GM23338 (cell line): ENCODE results near the gene NR5A2.

ENCODE experiments used
- CREB1 ChIP-seq: fragments of 250-450 bp; sonication (Bioruptor Pico); IDR thresholded peaks from 2 replicates; pipeline ENCODE4 v1.5.0; 2020; ENCODE audit warnings: low read depth, mild to moderate bottlenecking, moderate library complexity
- EZH2 ChIP-seq: fragments of 200-600 bp; sonication (generic); IDR thresholded peaks from one replicate; pipeline ENCODE4 v1.8.0; 2017; ENCODE audit warnings: antibody characterized with exemption, mild to moderate bottlenecking, low read depth; ENCODE audit not compliant: unreplicated experiment
- POLR2AphosphoS5 ChIP-seq: IDR thresholded peaks from 2 replicates; pipeline ENCODE4 v1.6.1; 2016; ENCODE audit warnings: antibody characterized with exemption, low read depth
- STAT1 ChIP-seq: IDR thresholded peaks from one replicate; pipeline ENCODE4 v1.6.1; 2016; ENCODE audit warnings: antibody characterized with exemption; ENCODE audit not compliant: unreplicated experiment
- ZNF114 ChIP-seq: fragments of 250-450 bp; sonication (Bioruptor Pico); IDR thresholded peaks from 2 replicates; pipeline ENCODE4 v1.5.0; 2020; ENCODE audit warnings: mild to moderate bottlenecking, moderate library complexity
- ZNF462 ChIP-seq: fragments of 250-450 bp; sonication (Bioruptor Pico); IDR thresholded peaks from 2 replicates; pipeline ENCODE4 v1.5.0; 2020; ENCODE audit warnings: mild to moderate bottlenecking, moderate library complexity
- TF ChIP-seq, protein P1 (sequence below), 2 experiments: fragments of 200-600 bp in 1 of 2; sonication (generic) in 1 of 2; conservative IDR thresholded peaks; 2 replicates each; pipeline versions ENCODE4 v1.5.1 to v1.6.1; 2016 to 2017; ENCODE audit warnings: antibody characterized with exemption in 2 of 2, low read depth in 2 of 2, mild to moderate bottlenecking in 2 of 2, moderate library complexity in 1 of 2
- TF ChIP-seq, protein P2 (sequence below): IDR thresholded peaks from one replicate; pipeline ENCODE4 v1.6.1; 2018; ENCODE audit warnings: antibody characterized with exemption; ENCODE audit not compliant: unreplicated experiment

DNA sequence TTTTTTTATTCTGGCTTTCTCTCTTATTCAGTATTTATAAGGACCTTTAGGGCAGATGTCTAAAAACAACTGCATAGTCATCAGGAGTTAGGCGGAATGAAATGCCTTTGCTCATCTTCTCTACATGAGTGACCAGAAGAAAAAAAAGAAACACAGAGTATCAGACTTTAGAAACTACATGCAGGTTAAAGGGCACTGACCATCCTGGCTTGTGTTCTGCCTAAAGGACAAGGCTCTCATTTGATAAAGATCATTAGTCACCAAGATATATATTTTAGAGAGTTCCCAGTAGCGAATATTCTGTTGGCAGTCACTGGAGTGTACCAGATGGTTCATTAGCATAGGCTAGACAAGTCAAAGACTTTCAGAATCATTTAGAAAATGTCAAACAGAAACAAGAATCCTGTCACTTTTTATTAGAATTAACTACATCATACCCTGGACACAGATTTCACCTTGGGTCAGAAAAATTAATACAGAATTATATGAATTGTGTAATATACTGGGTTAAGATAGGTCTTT is 145.6 kb downstream of the NR5A2 start:
- TF ChIP-seq, protein P1, sequence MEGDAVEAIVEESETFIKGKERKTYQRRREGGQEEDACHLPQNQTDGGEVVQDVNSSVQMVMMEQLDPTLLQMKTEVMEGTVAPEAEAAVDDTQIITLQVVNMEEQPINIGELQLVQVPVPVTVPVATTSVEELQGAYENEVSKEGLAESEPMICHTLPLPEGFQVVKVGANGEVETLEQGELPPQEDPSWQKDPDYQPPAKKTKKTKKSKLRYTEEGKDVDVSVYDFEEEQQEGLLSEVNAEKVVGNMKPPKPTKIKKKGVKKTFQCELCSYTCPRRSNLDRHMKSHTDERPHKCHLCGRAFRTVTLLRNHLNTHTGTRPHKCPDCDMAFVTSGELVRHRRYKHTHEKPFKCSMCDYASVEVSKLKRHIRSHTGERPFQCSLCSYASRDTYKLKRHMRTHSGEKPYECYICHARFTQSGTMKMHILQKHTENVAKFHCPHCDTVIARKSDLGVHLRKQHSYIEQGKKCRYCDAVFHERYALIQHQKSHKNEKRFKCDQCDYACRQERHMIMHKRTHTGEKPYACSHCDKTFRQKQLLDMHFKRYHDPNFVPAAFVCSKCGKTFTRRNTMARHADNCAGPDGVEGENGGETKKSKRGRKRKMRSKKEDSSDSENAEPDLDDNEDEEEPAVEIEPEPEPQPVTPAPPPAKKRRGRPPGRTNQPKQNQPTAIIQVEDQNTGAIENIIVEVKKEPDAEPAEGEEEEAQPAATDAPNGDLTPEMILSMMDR (conservative IDR thresholded peaks at IDR 0.05; ENCODE audit: low read depth in 2 of 2) = no peak
- TF ChIP-seq CREB1 (no peak), STAT1 (no peak), POLR2AphosphoS5 (no peak), ZNF114 (CRISPR knock-in tag) (no peak), ZNF462 (CRISPR knock-in tag) (no peak), EZH2 (no peak)
- TF ChIP-seq, protein P2, sequence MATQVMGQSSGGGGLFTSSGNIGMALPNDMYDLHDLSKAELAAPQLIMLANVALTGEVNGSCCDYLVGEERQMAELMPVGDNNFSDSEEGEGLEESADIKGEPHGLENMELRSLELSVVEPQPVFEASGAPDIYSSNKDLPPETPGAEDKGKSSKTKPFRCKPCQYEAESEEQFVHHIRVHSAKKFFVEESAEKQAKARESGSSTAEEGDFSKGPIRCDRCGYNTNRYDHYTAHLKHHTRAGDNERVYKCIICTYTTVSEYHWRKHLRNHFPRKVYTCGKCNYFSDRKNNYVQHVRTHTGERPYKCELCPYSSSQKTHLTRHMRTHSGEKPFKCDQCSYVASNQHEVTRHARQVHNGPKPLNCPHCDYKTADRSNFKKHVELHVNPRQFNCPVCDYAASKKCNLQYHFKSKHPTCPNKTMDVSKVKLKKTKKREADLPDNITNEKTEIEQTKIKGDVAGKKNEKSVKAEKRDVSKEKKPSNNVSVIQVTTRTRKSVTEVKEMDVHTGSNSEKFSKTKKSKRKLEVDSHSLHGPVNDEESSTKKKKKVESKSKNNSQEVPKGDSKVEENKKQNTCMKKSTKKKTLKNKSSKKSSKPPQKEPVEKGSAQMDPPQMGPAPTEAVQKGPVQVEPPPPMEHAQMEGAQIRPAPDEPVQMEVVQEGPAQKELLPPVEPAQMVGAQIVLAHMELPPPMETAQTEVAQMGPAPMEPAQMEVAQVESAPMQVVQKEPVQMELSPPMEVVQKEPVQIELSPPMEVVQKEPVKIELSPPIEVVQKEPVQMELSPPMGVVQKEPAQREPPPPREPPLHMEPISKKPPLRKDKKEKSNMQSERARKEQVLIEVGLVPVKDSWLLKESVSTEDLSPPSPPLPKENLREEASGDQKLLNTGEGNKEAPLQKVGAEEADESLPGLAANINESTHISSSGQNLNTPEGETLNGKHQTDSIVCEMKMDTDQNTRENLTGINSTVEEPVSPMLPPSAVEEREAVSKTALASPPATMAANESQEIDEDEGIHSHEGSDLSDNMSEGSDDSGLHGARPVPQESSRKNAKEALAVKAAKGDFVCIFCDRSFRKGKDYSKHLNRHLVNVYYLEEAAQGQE = no peak
